NAMALWA (cell line): ENCODE data around the gene LURAP1L.

Source experiments
- DNase-seq: peaks from one replicate; pipeline ENCODE4 v3.0.0-alpha.2; 2015; ENCODE audit warnings: low spot score

Gene LURAP1L

GRCh38 chr9:12813960-12814876, 39.4 kb downstream of the LURAP1L start:
- no peak for DNase-seq

DNA sequence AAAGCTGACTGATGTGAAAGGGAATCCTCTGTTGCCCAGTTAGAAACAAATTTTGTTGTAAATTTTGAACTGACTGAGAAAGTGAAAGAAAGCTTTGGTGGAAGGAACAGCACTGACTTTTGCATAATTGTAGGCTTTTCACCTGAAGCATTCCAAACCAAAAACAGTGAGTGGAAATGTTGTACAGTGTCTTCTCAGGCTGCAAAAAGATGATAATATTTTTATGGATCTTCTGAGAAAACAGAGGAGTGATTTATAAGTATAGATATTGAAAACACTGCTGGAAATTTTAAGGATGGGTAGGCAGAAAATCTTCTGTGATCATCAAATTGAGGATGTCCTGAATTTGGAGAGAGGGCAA, 40.0 kb downstream of the LURAP1L start:
- no peak for DNase-seq

- no peak for DNase-seq
These were observed 41.1 kb downstream of the LURAP1L start for GRCh38 chr9:12815888-12816287.

DNA sequence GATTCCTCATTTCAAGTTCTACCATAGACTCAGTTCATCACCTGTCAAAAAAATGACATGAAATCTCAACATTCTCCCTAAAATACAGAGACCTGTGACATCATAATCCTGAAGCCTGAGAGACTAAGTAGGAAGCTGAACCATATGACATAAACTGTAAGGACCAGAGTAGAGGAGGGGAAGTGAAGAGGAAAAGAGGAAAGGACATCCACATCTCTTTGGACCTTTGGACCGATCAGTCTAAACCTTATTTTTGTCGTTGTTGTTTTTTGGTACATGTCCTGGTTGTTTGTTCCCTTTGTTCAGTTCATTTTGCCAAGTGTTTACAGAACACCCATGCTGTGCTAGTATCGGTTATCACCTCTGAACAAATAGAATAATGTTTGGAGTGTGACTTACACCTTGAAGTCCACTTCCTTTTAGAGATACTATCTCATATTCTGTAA, 41.9 kb downstream of the LURAP1L start:
- no peak for DNase-seq

- no peak for DNase-seq
These were observed 42.9 kb downstream of the LURAP1L start for GRCh38 chr9:12817702-12818101.

DNA sequence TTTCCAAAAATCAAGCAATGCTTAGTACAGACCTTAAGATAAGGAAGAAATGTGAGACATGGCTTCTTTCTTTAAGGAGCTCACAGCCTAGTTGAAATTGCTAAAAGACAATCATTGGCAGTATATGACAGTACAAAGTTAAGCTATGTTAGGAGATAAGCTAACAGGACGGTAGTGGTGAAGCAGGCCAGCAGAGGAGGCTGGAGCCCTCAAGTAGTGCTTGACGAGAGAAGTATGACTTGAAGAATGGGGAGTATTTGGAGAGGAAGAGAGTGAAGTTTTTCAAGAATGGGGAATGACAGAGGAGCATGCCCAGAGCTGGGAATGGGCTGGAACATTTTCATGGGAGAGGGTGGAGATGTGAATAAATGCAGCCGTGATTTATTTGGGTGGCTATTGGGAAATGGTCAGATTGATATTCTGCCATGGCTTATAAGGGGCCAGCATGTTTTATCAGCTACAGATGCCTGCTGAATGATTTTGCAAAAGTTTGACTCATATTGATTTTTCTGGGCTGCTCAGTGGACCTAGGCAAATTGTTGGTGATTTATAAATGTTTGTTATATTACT, 43.7 kb downstream of the LURAP1L start:
- no peak for DNase-seq

DNA sequence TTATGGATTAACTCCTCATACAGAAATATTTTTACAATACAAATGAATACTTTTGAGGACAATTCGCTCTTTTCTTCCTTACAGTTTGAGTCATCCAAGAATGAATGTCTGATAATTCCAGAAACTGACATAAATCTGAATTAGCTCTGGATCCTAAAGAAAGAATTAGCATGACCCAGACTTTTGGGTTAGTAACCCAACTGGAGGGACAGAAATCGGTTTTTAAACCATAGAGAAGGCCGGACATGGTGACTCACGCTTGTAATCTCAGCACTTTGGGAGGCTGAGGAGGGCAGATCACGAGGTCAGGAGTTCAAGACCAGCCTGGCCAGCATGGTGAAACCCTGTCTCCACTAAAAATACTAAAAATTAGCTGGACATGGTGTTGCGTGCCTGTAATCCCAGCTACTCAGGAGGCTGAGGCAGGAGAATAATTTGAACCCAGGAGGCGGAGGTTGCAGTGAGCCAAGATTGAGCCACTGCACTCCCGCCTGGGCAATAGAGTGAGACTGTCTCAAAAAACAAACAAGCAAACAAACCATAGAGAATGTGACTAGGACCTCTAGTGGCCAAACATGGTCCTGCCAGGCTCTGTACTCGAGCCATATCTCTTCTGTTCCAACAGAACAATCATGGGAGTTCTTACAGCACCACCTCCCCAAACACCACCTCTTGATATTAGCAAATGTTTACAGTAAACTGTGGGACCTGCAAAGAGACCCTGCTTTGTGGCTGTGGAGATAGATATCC, 44.8 kb downstream of the LURAP1L start:
- DNase-seq, result peak; percentile 47

- no peak for DNase-seq
These were observed 47.3 kb downstream of the LURAP1L start for GRCh38 chr9:12822111-12822510.

GRCh38 chr9:12826924-12827565, 52.2 kb downstream of the LURAP1L start:
- DNase-seq, result no peak

DNA sequence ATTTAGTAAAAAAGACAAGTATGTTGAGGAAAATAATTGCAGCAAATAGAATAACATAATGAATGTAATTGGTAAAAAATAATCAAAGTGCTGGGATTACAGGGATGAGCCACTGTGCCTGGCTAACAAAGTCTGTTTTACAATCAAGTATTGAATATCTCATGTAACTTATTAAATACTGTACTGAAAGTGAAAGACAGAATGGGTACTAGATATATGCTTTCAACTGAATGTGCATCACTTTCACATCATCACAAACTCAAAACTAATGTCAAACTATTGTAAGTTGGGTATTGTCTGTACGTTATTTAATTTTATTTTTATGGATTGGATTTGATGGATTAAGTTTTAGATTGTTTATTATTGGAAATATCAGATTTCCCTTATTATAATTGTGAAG, 58.9 kb downstream of the LURAP1L start:
- no peak for DNase-seq

GRCh38 chr9:12838546-12838945, 63.7 kb downstream of the LURAP1L start:
- no peak for DNase-seq

- DNase-seq, result no peak
These were observed 68.9 kb downstream of the LURAP1L start for GRCh38 chr9:12843735-12844134.

DNA sequence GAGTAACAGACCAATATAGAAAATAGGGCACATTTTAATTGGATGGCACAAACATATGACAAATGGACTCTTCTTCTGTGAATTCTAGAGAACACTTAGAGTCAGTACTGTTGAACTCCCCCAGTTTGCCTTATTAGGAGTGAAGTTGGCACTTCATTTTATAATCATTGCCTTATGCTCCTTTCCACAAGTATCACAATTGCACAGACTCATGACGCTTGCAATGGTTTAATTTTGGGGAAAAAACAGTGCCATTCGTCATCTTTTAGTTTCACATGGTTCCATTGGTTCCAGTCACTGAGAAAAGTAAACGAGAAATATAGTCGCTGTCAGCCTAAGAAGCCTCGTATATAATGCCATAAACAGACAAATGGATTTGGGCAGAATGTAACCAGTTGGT, 71.2 kb downstream of the LURAP1L start:
- no peak for DNase-seq

GRCh38 chr9:12847561-12847960, 72.7 kb downstream of the LURAP1L start:
- no peak for DNase-seq

DNA sequence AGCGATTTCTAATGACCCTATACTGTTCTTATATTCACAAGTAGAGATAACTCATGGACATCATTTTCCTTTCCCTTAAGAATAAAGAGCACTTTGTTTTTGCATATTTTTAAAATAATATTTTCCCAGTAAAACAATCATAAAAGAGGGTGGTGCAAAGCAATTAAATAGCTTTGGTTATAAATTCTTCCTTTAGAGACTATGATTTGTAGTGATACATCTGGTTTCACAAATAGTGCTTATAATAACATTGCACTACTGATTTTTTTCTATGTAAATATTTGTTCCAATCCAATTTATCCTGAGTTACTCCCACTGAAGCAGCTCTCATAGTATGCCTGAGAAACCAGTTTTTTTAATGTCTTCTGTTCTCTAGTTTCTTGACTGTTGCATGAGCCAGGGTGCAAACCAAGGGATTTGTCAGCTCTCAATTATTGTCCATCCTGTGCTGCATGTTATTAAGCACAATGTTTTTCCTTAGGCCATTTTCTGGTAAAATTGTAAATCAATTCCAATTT, 74.7 kb downstream of the LURAP1L start:
- DNase-seq, result no peak

DNA sequence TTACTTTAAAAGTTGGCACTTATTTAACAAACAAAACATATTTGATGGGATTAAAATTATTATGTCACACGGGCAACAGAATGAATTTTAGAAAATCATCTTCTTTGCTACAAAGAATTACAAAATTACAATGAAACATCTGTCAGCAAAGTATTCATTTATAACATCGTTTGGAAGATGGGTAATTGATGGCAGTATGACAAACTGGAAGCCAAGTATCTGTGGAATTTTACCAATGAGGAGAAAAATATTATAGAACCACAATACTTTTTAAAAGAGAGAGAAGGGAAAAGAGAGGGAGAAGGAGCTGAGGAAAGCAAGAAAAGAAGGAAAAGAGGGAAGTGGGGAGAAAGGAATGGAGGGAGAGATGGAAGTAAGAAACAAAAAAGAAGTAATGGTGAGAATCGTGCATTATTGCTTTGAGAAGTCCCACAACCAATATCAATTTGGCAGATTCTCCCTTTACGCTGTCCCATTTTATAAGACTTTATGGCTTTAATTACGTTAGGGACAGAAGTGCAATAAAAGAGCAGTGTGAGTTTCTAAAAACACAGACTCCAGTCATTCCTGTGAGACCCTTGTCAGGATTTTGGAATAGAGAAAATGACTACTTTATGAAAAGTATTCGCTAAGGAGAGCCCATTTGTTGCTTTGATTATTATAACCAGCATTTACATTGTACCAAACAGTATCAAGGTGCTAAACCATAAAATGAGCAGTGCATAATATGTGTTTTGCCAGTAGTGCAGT, 76.7 kb downstream of the LURAP1L start:
- DNase-seq, result no peak

DNA sequence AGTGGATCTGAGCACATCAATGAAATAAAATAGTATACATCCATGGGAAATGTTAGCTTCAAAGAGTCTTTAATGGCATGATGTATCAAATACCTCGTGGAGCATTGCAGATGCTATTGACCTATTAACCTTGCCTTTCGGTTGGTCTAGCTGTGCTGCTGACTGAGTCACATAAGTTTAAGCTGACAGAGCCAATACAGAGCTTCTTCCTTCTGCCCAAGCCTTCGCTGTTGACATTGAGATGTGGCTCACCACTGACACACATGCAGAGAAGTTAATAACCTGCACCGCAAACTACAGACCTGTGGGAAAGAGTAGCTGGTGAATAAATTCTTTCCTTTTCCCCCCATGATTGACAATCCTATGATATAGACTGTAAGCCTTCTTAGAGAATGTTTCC, 78.2 kb downstream of the LURAP1L start:
- DNase-seq, result no peak

DNA sequence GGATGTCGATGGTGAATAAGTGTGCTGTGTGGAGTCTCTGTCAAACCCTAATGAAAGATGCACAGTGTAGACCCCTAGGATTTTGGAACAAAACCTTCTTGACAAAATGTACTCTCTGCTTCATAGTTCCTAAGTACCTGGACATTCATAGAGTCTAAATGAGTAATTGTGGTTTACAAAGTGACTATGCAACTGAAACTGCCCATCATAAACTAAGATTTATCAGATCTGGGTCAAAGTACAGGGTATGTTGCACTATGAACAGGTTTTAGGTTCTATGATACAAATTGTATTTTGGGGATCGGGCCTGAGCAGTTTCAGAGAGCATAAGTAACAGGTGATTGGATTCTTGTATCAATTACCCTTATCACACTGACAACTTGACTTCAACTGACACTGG, 79.4 kb downstream of the LURAP1L start:
- DNase-seq, result no peak

DNA sequence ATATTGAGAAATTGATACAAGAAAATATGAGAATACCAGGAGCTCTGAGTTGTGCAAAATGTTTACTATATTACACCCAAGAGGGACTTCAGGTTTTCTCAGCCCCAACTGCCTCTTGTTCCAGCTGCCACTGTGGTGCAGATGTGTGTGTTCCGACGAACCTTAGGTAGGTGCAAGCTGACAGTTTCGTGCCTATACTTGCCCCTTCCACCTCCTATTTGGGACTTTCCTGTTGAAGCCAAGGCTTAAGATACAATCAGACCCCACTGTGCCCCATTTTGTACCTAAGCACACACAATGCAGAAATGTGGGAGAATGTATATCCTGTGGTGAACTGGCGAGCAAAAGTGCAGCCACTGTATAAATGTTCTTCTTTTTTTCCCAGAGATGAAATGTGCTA, 80.2 kb downstream of the LURAP1L start:
- no peak for DNase-seq

- DNase-seq, result no peak
These were observed 81.8 kb downstream of the LURAP1L start for GRCh38 chr9:12856603-12857002.

DNA sequence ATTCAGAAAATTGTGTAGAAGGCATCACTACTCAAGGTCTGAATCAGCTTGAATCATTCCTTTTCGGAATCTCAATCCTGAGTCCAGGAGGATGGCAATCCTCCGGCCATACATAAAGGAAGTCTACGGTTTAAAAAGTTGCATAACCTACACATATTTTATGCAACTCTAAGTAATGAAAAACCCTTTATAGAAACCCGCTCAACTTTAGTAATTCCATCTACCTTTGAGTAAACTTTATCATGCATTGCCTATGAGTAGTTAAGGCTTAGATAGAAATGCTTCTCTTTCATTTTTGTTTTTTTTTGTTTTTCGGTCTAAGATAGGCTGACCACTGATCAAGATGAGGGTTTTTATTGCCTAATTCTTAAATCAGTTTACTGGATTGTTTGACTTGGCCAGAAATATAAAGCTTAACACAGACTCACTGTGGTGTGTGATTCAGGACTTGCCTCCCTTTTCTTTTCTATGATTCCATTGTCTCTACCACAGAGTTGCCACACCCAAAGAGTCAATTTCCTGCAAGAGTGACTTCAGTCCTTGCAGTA, 85.0 kb downstream of the LURAP1L start:
- no peak for DNase-seq
